ENCODE results near the gene STX10. TPM values are rescaled to one million over a fixed set of nuclear protein-coding genes. Genes with fewer than 3 reads are reported as not detected.
A peak's percentile ranks its signal among the peaks of the same experiment; 100 is the strongest.

STX10 gene
- total and polyA plus RNA-seq, 9 of the 15 experiments (the other 6 are each of a cell fraction or from before 2014, with no cell fraction given), result 0.51 to 66.3 (median 31.0) TPM

DNA sequence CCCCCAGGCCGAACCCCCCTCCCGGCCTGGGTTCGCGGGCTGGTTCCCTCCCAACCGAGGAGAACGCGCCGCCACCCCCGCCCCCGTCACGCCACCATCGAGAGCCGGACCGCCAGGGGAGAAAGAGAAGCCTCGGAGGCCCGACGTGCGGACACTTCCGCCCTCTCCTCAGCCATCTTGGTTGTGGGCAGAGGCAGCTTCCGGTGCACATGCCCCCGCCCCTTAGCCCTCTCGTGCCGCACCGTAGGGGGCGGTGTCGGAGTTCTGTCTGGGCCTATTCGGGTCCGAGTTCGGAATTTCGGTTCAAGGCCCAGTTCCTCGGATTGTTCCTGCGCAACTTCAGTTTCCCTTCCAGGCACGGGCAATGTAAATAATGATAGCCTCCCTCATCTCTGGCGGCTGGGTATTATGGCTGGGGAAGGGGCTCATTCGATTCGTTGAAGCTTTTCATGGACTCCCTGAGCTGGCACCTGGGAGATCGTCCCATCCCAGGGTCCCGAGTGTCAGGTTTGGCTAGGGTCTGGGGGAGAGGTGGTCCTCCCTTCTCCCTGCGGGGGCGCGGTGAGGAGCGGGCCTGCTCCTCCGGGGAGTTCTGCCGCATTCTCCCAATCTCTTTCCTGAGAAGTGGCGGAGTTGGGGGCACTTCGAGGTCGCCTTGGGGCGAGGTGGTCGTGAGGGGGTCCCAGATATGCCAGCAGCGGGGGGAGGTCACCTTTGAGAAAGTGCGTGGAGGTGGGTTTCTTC, at the start of gene STX10, which contains the start of gene IER2 (continued):
- TF ChIP-seq BRF1 (IDR thresholded peaks at IDR 0.05; ENCODE audit: borderline replicate concordance, extremely low read depth, insufficient read length) (no peak), PCBP2 (IDR thresholded peaks at IDR 0.05; ENCODE audit: low read depth, low read length, poor library complexity, severe bottlenecking) (no peak), NCOA1 (IDR thresholded peaks at IDR 0.05; ENCODE audit: low read depth) (0 out of 2 replicates have a peak, but pooled peaks have one; percentile 27), ZNF780A (CRISPR knock-in tag; IDR thresholded peaks at IDR 0.05) (no peak), BRD9 (IDR thresholded peaks at IDR 0.05; ENCODE audit: low read depth, partially characterized antibody) (peak; percentile 93), ZFPM2 (CRISPR knock-in tag; IDR thresholded peaks at IDR 0.05) (no peak), JUNB (CRISPR knock-in tag; conservative IDR thresholded peaks at IDR 0.05) (no peak), ELF4 (CRISPR knock-in tag; IDR thresholded peaks at IDR 0.05) (0 out of 2 replicates have a peak, but pooled peaks have one; percentile 10), BRD4 (IDR thresholded peaks at IDR 0.05) (no peak; the same call in 1 of the 2 replicates), CREM (IDR thresholded peaks at IDR 0.05; ENCODE audit: low read depth) (peak; percentile 91), TAF15 (IDR thresholded peaks at IDR 0.05; ENCODE audit: low read depth, low read length) (no peak), POU5F1 (IDR thresholded peaks at IDR 0.05; ENCODE audit: borderline replicate concordance, low read depth, low read length, partially characterized antibody) (no peak), NR1H2 (CRISPR knock-in tag; IDR thresholded peaks at IDR 0.05) (no peak)
- TF ChIP-seq, protein P1, sequence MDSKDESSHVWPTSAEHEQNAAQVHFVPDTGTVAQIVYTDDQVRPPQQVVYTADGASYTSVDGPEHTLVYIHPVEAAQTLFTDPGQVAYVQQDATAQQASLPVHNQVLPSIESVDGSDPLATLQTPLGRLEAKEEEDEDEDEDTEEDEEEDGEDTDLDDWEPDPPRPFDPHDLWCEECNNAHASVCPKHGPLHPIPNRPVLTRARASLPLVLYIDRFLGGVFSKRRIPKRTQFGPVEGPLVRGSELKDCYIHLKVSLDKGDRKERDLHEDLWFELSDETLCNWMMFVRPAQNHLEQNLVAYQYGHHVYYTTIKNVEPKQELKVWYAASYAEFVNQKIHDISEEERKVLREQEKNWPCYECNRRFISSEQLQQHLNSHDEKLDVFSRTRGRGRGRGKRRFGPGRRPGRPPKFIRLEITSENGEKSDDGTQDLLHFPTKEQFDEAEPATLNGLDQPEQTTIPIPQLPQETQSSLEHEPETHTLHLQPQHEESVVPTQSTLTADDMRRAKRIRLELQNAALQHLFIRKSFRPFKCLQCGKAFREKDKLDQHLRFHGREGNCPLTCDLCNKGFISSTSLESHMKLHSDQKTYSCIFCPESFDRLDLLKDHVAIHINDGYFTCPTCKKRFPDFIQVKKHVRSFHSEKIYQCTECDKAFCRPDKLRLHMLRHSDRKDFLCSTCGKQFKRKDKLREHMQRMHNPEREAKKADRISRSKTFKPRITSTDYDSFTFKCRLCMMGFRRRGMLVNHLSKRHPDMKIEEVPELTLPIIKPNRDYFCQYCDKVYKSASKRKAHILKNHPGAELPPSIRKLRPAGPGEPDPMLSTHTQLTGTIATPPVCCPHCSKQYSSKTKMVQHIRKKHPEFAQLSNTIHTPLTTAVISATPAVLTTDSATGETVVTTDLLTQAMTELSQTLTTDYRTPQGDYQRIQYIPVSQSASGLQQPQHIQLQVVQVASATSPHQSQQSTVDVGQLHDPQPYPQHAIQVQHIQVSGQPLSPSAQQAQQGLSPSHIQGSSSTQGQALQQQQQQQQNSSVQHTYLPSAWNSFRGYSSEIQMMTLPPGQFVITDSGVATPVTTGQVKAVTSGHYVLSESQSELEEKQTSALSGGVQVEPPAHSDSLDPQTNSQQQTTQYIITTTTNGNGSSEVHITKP (IDR thresholded peaks at IDR 0.05; ENCODE audit: partially characterized antibody), result peak; percentile 7
- TF ChIP-seq, protein P2, sequence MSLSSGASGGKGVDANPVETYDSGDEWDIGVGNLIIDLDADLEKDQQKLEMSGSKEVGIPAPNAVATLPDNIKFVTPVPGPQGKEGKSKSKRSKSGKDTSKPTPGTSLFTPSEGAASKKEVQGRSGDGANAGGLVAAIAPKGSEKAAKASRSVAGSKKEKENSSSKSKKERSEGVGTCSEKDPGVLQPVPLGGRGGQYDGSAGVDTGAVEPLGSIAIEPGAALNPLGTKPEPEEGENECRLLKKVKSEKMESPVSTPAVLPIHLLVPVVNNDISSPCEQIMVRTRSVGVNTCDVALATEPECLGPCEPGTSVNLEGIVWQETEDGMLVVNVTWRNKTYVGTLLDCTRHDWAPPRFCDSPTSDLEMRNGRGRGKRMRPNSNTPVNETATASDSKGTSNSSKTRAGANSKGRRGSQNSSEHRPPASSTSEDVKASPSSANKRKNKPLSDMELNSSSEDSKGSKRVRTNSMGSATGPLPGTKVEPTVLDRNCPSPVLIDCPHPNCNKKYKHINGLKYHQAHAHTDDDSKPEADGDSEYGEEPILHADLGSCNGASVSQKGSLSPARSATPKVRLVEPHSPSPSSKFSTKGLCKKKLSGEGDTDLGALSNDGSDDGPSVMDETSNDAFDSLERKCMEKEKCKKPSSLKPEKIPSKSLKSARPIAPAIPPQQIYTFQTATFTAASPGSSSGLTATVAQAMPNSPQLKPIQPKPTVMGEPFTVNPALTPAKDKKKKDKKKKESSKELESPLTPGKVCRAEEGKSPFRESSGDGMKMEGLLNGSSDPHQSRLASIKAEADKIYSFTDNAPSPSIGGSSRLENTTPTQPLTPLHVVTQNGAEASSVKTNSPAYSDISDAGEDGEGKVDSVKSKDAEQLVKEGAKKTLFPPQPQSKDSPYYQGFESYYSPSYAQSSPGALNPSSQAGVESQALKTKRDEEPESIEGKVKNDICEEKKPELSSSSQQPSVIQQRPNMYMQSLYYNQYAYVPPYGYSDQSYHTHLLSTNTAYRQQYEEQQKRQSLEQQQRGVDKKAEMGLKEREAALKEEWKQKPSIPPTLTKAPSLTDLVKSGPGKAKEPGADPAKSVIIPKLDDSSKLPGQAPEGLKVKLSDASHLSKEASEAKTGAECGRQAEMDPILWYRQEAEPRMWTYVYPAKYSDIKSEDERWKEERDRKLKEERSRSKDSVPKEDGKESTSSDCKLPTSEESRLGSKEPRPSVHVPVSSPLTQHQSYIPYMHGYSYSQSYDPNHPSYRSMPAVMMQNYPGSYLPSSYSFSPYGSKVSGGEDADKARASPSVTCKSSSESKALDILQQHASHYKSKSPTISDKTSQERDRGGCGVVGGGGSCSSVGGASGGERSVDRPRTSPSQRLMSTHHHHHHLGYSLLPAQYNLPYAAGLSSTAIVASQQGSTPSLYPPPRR (CRISPR knock-in tag; IDR thresholded peaks at IDR 0.05; ENCODE audit: borderline replicate concordance), result no peak
- TF ChIP-seq, protein P3, sequence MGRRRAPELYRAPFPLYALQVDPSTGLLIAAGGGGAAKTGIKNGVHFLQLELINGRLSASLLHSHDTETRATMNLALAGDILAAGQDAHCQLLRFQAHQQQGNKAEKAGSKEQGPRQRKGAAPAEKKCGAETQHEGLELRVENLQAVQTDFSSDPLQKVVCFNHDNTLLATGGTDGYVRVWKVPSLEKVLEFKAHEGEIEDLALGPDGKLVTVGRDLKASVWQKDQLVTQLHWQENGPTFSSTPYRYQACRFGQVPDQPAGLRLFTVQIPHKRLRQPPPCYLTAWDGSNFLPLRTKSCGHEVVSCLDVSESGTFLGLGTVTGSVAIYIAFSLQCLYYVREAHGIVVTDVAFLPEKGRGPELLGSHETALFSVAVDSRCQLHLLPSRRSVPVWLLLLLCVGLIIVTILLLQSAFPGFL (CRISPR knock-in tag; IDR thresholded peaks at IDR 0.05), result no peak

Data from K562 (cell line).